Measurements from ENCODE around the gene BMAL1.

The BMAL1 gene

DNA sequence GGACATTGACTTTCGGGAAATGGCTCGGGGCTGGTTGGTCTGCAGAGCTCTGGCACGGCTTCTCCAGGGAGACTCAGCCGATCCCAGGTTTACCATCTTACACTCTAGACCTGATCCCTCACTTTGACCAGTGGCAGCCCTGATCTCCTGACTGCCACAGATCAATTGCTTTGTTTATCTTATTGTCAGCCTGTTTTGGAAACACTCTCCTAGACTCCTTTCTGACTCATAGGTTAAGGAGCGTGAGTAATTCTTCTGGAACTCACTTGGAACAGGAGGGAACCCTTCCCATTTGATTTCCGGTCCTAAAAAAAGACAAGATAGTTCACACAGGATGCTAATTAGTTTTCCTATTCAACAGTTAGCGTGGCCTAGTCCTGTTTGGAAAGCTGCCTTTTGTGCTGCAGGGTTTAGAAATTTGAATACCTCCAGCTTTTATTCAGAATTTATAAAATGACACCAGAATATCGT, 16.0 kb upstream of the BMAL1 start:
- peak; percentile 82 for DNase-seq (ENCODE audit: low read depth, low spot score)

DNA sequence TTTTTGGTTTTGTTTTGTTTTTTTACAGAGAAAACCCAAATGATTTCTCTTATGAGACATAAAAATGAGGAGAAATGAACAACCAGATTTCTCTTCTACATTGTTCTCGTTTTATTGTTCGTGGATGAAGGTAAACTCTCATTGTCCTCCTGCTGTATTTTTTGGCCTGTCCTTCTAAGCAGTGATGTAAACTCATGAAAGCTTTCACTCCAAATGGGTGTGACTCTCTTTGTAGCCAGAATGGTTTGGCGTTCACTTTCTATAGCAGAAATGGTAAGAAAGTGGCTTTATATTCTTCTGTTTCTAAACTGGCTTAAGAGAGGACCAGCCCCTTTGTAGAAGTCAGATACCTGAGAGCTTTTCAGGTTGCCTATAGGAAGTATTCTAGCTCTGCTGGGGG, 15.5 kb upstream of the BMAL1 start:
- DNase-seq (ENCODE audit: low read depth, low spot score): no peak

DNA sequence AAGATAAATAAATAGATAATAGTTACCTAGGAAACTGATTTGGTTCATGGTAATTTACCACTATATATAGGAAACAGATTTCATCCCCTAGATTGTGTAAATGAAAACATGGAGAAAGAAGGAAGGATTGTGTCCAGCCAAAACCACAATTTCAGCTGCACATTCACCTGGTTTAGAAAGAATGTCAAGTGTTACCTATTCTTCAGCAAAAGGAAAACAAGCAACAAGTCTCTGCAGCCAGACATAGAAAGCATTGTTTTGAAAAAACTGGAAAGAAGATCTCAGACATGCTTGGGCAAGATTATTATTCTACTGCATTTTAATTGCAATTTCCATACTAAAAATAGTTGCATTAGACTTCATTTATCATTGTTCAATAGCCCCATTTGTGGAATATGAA, 8.8 kb upstream of the BMAL1 start:
- DNase-seq (ENCODE audit: low read depth, low spot score): no peak

DNA sequence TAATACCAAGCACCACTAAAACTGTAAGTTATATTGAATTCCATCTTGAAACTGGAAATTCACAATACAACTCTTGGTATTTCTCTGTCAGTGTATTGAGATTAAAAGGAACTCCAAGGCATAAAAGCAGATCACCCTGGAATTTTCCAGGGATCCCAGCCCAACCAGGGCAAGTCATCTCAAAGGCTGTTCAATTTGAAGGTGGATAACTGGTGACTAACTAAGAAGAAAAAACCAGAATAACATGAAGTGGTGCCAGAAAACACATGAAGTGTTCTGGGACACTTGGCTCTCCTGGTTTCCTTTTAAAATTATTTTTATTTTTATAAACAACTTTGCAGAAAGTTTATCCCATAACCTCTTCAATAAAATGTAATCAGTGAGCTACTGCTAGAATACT, 7.8 kb upstream of the BMAL1 start:
- no peak for DNase-seq (ENCODE audit: low read depth, low spot score)

DNA sequence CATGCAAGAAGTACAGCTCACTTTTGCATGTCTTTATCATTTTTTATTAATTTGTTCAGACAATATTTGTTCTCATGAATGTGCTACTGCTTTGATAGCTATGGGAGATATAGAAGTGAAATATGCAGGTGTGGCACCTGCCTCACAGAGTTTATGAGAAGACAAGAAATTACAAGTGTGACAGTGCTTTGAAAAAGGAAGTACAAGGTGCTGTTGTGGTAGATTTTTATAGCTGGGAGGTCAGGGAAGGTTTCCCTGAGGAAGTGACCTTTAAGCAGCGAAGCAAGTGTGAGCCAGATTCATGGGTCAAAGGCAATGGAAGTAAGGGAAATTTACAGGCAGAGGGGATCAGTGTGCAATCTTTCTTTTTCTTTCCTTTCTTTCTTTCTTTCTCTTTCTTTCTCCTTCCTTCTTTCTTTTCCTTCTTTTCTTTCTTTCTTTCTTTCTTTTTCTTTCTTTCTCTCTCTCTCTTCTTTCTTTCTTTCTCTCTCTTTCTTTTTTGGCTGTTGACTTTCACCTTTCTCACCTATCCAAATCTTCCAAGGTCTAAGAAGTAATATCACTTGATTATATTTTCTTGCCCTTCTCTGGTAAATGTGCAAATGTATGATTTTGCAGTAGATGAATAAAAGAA, 6.4 kb upstream of the BMAL1 start:
- DNase-seq (ENCODE audit: low read depth, low spot score): no peak

DNA sequence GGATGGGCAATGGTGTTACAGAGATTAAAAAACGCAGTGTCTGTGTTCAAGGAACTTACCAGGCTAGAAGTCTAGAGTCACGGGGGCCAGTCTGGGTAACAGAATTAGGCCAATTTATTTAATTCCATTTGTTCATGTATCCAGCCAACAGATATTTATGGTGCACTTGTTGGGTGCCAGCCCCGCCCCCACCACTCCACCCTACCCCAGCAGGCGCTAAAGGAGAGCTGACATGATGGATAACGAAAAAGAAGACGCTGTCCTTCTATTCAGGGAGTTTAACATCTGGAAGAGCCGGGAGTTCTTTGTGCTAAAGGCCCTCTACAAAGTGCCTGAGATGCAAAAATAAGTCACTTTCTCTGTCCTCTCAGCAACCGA, 1.1 kb upstream of the BMAL1 start:
- DNase-seq (ENCODE audit: low read depth, low spot score): no peak

DNA sequence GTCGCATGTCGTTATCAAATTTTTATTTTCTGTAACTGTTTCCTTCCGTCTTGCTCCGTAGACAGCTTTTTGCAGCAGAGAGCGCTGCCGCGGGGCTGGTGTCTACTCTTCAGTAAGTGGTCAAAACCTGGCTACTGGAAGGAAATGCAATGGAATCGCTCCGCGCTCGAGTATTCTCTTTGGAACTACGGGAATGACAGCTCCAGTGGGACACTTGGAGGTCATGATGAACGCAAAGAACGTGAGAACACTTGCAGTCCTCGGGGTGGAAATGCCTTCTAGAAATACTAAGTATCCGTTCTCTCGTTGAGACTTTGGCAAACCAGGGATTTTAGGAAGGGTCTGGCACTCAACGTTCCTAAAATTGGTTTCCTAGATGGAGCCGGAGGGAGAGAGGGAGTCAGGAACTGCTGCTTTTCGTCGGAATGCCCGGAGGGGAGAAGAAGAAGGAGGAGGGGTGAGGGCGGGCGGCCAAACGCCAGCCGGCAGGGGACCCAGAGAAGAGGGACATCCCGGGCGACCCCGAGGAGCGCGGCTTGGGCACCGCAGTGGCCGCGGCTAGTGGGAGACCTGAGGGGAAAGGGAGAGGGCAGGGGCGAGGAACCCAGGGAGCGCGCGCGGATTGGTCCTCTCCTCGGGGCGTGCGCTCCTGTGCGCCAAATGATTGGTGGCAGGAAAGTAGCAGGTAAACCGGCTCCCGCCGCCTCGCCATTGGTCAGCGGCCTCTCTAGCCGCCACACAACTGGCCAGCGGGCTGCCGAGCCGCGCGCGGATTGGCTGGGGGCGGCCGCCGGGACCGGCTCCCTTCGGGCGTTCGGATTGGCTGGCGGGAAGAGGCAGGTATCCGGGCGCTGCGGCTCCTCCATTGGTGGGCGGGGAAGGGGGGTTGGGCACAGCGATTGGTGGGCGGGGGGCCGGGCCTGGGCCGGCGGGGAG, 490 bp upstream of the BMAL1 start:
- peak; percentile 99 for DNase-seq (ENCODE audit: low read depth, low spot score)

DNA sequence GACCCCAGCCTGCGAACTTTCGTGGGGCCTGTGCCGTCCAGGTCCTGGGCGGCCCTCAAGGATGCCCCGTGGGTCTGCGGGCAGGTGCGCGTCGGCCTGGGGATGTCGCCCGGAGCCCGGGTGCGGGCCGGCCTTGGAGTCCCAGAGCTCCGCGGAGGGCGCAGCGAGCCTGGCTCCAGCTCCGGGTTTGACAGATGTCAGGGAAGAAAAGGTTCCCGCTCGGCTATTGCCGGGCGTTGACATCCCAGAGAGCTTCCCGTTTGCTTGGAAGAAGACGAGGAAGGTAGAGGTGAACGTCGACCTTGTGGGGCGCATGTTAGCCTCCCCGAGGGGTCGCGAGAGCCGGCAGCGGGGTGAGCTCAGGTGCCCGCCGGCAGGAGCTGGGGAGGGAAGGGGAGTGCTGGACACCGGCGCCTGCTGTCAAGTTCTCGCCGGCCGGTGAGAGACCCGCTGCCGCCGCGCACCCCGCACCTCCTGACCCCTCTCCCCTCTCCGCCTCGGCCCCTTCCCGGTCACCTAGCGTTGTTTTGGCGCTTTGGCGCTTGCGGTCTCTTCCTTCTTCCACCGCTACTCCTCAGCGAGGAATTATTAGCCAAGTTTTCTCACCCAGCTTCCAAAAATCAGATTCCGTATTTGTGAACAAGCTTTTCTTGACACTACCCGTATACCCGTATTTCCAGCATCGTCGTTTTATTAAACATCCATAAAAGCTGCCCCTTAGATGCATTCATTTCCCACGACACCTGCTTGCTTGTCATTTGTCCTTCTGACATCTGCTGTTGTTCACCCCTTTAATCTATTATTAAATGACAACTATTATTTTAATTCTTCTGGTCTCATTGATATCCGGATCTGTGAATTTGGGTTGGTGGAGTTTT, 1.3 kb downstream of the BMAL1 start:
- peak; percentile 50 for DNase-seq (ENCODE audit: low read depth, low spot score)

DNA sequence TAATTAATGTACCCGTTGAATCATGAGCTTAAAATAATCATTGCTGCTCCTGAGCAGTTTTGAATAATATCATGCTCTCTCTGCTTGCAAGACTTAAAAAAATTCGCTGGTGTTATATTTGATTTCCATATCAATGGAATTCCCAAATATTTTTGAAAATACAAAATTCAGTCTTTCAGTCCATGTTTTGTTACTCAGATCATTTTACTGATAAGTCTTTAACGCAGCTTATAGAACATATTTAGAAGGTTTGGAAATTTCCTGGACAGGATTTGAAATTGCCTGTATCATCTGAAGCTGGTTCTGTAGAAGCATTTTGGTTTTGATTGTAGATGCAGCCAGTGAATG, 1.9 kb downstream of the BMAL1 start:
- no peak for DNase-seq (ENCODE audit: low read depth, low spot score)

DNA sequence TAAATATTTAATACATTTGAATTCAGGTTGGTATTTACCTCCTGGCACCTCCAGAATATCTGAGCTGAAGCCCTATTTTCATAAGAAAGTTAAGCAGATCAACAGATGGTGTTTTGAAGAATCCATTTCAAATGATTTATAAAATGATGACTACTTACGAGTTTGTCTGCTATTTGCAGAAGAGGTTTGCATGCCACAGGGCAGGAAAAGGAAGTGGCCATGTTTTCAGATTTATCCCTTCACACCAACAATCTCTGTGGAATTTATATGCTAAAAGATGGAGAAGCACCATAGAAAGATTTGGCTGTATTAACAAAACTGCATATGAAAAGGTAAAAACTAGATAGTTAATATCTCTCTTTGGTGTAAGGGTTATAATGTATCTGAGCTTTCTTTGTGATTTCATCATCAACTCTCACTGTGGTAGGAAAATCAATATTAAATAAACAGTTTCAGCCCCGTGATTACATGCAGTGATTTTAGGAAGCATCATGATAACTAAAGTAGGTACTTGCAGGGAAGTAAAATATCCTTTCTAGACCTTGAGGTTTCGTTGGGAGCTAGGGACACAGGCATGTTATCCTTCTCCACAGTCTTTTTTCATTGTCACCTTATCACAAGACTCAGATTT, 2.6 kb downstream of the BMAL1 start:
- DNase-seq (ENCODE audit: low read depth, low spot score): no peak

DNA sequence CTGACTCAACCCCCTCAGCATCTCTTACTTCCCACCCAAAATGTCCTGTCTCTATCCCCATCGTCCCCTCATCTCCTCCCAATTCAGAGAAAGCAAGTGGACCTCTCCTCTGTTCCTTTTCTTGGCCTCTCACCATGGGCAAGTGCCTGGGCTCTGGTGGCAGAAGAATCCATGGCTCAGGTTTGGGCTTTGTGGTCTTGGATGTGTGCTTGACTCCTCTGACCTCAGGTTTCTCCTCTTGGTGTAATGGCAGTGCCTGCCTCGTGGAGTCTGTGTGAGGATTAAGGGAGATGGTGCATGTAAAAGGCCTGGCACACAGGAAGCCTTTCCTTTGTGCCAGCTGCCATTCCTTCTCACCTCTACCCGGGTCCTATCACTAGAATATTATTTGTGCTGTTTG, 3.2 kb downstream of the BMAL1 start:
- DNase-seq (ENCODE audit: low read depth, low spot score): no peak

DNA sequence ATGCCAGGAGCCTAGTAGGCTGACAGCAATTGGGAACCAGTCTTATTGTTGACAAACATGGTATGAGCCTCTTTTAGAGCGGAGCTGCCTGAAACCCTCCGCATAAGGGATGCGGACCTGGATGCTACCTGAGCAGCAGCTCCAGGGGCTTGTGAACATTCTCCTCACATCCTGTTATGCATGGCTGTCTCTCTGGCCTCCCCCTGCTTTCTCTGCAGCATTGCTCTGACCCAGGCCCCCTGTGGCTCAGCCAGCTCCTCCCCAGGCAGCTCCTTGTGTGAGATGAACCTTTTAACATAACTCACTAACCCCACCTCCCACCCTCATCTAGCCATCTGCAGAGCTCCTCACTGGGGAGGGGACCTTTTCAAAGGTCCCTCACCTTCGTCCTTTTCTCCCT, 6.0 kb downstream of the BMAL1 start:
- DNase-seq (ENCODE audit: low read depth, low spot score): peak; percentile 72

DNA sequence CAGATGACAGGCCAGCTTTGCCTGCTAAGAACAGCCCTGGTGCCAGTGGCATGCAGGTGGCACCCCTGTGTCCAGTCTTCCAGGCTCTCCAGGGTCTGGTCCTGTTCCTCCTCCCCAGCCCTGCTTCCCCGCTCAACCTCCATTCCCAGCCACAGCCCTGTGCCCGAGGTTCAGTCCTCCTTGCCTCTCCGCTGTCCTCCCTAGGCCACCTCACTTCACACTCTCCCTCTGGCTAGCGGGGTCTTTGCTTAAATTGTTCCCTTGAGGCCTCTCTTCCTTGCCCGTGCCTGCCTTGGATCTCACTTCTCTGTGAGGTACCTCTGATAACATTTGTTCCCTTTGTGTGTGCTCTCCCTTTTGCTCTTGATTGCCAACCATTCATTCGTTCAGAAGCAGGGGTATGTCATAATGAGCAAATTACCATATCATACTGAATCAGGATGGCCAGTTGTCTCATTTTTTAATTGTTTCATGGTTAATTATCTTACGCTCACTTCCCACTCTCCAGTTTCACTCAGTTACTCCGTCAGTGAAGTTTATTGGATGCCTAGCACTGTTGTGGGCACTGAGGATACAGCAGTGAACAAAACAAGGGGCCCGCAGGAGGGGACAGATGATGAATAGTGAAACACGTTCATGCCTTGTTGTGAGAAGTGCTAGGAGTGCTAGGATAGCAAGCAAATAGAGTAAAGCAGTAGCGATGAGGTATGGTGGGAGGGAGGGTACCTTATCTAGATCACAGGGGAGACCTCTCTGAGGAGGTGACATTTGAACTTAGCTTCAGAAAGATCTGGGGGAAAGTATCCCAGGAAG, 7.4 kb downstream of the BMAL1 start:
- DNase-seq (ENCODE audit: low read depth, low spot score): no peak

DNA sequence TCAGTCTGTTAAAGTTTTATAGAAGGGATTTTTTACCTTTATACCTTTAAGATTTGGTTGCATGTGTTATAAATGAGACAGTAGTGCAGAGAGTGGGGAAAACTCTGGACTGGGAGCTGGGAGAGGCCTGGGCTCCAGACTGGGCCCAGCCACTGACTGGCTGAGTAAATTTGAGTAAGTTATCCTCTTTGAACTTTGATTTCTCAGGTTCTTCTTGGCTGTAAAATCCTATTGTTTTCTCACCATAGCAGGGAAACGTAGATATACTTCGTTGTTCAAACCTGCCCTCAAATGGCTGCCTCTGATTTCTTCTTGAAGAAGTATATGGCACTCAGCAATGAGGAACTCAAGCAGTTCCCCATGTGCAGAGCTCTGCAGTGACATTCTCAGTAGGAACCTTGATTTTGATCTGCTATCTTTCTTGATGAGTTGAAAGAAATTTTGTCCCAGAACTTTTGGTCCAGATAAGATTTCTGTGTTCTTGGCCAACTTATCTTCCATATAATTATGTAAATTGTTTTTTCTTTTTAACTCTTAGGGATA, 8.8 kb downstream of the BMAL1 start:
- no peak for DNase-seq (ENCODE audit: low read depth, low spot score)

DNA sequence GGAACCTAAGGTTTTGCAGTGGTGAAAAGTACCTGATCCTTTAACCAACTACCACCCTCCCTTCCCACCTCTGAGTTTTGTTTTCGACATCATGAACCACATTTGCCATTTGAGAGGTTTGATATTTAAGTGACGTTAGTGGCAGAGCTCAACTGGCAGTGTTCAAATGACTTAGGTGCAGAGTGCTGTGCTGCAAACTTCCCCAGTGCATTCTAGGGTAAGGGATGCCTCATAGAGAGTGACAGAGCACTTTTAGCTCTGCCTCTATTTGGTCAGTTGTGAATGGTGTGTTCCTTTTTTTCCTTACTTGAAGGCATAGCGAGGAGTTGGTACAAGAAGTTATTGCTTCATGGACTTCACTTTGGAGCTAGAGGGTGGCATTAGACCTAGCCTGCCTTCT, 9.4 kb downstream of the BMAL1 start:
- no peak for DNase-seq (ENCODE audit: low read depth, low spot score)

DNA sequence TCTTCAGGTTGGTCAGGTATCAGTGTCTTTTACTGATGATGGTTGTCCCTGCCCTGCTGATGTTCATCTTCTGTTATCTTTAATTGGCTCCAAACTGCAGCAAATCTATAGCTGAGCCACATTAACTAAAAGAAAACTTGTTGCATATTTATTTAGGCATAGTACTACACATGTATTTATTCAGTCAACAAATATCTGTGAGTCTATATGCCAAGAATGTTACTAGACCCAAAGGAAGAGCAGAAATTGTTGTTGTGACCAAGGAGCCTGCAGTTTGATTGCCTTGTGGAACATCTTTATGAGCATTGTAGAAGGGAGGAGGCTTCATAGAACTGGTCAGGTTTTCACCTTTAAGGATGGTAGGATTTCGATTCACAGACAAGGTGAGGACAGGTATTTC, 10.1 kb downstream of the BMAL1 start:
- no peak for DNase-seq (ENCODE audit: low read depth, low spot score)

DNA sequence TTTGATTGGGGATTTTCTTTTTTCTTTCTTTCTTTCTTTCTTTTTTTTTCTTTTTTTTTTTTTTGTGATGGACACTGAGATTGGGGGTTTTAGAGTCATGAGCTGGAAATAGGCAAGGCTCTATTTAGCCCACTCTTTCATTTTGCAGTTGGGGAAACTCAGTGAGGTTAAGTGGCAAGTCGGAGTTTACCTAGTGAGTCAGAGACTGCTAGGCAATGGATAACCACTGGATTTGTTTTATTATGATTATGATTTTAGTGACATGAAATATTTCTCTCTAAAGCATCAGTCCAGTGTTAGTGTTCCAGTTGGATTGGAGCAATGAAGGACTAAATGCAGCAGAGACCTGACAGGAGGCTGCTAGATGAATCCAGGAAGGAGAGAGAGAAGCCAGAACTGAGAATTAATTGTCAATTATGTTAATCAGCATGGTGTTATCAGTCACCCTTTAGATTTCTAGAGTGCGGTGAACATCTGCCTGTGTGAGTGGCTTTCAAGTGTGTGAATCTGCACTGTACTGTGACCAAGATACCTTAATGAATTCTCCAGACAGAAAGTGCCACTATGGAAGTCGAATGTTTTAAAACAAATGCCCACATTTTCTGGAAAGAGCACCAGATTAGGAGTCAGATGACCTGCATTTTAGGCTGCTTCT, 10.9 kb downstream of the BMAL1 start:
- no peak for DNase-seq (ENCODE audit: low read depth, low spot score)

DNA sequence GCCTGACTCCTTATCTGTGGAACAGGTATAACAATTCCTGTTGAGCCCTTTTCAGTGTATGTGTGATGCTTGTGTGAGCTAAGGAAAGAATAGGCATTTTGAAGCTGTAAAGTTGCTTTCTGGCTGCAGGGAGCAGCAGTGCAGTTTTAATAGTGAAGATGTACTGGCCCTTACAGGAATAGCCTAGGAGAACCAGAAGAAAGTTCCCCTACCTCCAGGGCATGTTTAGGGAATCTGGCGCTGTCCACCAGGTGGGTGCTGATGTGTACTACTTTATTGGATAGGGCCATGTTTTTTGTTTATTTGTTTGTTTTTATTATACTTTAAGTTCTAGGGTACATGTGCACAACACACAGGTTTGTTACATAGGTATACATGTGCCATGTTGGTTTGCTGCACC, 11.5 kb downstream of the BMAL1 start:
- peak; percentile 63 for DNase-seq (ENCODE audit: low read depth, low spot score)

DNA sequence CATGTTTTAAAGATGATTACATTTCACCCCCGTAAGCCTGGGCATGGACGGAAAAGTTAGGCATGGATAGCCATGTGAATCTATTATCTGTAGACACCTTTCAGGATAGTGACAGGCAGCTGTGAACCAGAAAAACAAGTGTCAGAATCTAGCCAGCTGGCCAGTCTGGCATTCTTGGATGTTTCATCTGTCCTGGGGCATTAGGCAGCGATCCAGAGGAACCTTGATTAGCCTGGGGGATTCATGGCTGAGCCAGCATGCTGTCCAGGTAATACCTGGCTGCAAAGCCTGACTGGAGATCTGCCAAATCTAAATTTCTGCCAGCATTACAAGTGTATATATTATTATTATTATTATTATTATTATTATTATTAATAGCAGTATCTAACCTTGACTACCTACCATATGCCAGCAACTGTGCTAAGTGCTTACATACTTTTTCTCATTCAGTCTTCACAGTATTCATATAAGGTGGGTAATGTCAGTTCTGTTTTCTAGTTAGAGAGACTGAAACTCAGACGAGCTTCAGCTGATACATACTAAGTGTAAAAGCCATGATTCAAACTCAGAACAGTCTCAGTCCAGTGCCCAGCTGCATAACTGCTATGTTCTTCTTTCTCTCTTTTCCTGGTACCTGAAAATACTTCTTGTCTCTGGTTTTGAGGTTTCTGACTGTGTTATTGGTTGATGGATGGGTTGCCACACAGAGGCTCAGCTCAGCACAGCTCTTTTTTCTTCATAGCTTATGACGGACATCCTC, 12.8 kb downstream of the BMAL1 start:
- DNase-seq (ENCODE audit: low read depth, low spot score): no peak
